Muscle of back (tissue), 11 donors: ENCODE data around the gene CYP17A1. TPM values are rescaled to one million over a fixed set of nuclear protein-coding genes. Genes with fewer than 3 reads are reported as not detected.
A peak's percentile ranks its signal among the peaks of the same experiment; 100 is the strongest.

Source experiments
- DNase-seq, 3 donors: peaks; one replicate each; pipeline versions ENCODE4 v3.0.0 to v3.0.0-alpha.2; 2013
- polyA plus RNA-seq, 10 donors: library from polyadenylated mRNA; unstranded; fragments of 120-200 nt; gene quantifications; one replicate each; pipeline ENCODE4 v1.2.1, GENCODE V29; 2013; ENCODE audit not compliant: insufficient read length in 10 of 10

The CYP17A1 gene
- polyA plus RNA-seq, 10 donors, result 0.15 to 3.6 (median 1.1) TPM

GRCh38 chr10:102811346-102811745, 25.9 kb downstream of the CYP17A1 start:
- DNase-seq, result no peak

GRCh38 chr10:102808380-102808779, 28.8 kb downstream of the CYP17A1 start:
- DNase-seq, result no peak

GRCh38 chr10:102804382-102805055, 32.7 kb downstream of the CYP17A1 start:
- DNase-seq, result no peak

- peak in 2 of 3 donors; percentile 72 to 78 for DNase-seq
Observed at GRCh38 chr10:102802920-102803534, 34.2 kb downstream of the CYP17A1 start.

- no peak for DNase-seq
Observed at GRCh38 chr10:102801978-102802377, 35.2 kb downstream of the CYP17A1 start.

GRCh38 chr10:102801496-102801895, 35.7 kb downstream of the CYP17A1 start:
- peak in 1 of 3 donors; percentile 37 for DNase-seq

GRCh38 chr10:102800611-102801335, 36.4 kb downstream of the CYP17A1 start:
- peak in 1 of 3 donors; percentile 44 for DNase-seq

GRCh38 chr10:102799691-102800471, 37.3 kb downstream of the CYP17A1 start:
- peak in 1 of 3 donors; percentile 56 for DNase-seq

GRCh38 chr10:102796407-102797176, 40.6 kb downstream of the CYP17A1 start:
- peak; percentile 74 to 91 (median 84) for DNase-seq

GRCh38 chr10:102795453-102796406, 41.5 kb downstream of the CYP17A1 start:
- DNase-seq, result peak in 1 of 3 donors; percentile 29

GRCh38 chr10:102791754-102792395, 45.3 kb downstream of the CYP17A1 start:
- no peak for DNase-seq

- peak in 1 of 3 donors; percentile 77 for DNase-seq
Observed at GRCh38 chr10:102785818-102786217, 51.4 kb downstream of the CYP17A1 start.

GRCh38 chr10:102783568-102783967, 53.6 kb downstream of the CYP17A1 start:
- no peak for DNase-seq

GRCh38 chr10:102782673-102783551, 54.3 kb downstream of the CYP17A1 start:
- DNase-seq, result peak in 1 of 3 donors; percentile 68

- DNase-seq, result no peak
Observed at GRCh38 chr10:102781921-102782557, 55.2 kb downstream of the CYP17A1 start.

- peak in 1 of 3 donors; percentile 66 for DNase-seq
Observed at GRCh38 chr10:102781090-102781920, 55.9 kb downstream of the CYP17A1 start.
